ENCODE measurements around the gene MATK.

DNA sequence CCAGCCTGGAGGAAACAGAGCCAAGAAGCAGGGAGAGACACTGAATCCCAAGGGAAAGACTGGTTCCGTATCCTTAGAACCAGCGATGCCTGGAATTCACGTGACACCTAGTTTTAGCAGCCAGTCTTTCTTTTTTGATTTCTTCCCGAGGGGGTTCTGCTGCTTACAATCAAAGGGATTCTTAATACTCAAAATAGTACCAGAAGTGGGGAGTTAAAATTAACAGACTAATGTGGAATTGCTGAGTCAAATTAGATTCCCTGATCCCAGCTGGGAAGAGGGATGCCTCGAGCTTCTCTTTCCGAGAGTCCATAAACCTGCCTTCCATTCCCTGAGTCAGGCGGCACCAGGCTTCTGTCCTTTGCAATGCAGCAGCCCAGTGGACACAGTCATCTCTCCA lies 4.8 kb upstream of the MATK start:
- TF ChIP-seq, protein P1, sequence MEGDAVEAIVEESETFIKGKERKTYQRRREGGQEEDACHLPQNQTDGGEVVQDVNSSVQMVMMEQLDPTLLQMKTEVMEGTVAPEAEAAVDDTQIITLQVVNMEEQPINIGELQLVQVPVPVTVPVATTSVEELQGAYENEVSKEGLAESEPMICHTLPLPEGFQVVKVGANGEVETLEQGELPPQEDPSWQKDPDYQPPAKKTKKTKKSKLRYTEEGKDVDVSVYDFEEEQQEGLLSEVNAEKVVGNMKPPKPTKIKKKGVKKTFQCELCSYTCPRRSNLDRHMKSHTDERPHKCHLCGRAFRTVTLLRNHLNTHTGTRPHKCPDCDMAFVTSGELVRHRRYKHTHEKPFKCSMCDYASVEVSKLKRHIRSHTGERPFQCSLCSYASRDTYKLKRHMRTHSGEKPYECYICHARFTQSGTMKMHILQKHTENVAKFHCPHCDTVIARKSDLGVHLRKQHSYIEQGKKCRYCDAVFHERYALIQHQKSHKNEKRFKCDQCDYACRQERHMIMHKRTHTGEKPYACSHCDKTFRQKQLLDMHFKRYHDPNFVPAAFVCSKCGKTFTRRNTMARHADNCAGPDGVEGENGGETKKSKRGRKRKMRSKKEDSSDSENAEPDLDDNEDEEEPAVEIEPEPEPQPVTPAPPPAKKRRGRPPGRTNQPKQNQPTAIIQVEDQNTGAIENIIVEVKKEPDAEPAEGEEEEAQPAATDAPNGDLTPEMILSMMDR (conservative IDR thresholded peaks at IDR 0.05; ENCODE audit: low read depth, low read length) = no peak
- no peak for TF ChIP-seq EZH2phosphoT487 (IDR thresholded peaks at IDR 0.05; ENCODE audit: borderline replicate concordance, low read length)
